Measurements from ENCODE around the gene TSHZ2.

The TSHZ2 gene

GRCh38 chr20:53044296-53044695, 72.1 kb downstream of the TSHZ2 start:
- no peaks in the 10 kb centered on the region for H4K20me1 ChIP-seq (ENCODE audit: insufficient read depth, low read length)
- no peak overlapping the region for H2AFZ ChIP-seq (ENCODE audit: low read depth, low read length)
- H3K4me3 ChIP-seq (ENCODE audit: low read length) = no peak overlapping the region
- no peak overlapping the region for H3K4me2 ChIP-seq (ENCODE audit: low read length)
- H3K9me3 ChIP-seq (ENCODE audit: insufficient read depth, low read length) = no peaks in the 10 kb centered on the region
- H3K27me3 ChIP-seq (ENCODE audit: low read depth, low read length) = no peaks in the 10 kb centered on the region
- H3K36me3 ChIP-seq (replicated peaks; ENCODE audit: low read depth, low read length) = no peaks in the 10 kb centered on the region
- no peak overlapping the region for H3K27ac ChIP-seq (ENCODE audit: low read length)
- H3K9ac ChIP-seq (ENCODE audit: low read length) = no peak overlapping the region
- H3K4me1 ChIP-seq (ENCODE audit: low read length) = peaks cover 15% of the 10 kb centered on the region
- H3K79me2 ChIP-seq (ENCODE audit: low read length) = no peaks in the 10 kb centered on the region
- TF ChIP-seq EZH2phosphoT487 (IDR thresholded peaks at IDR 0.05; ENCODE audit: low read depth) (no peak), CTCF (IDR thresholded peaks at IDR 0.05; ENCODE audit: low read depth, low read length) (no peak)

GRCh38 chr20:53045941-53046340, 73.8 kb downstream of the TSHZ2 start:
- TF ChIP-seq CTCF (IDR thresholded peaks at IDR 0.05; ENCODE audit: low read depth, low read length) = no peak
- no peak for TF ChIP-seq EZH2phosphoT487 (IDR thresholded peaks at IDR 0.05; ENCODE audit: low read depth)
- H3K4me1 ChIP-seq (ENCODE audit: low read length) = peaks cover 5% of the 10 kb centered on the region
- H3K4me3 ChIP-seq (ENCODE audit: low read length) = no peak overlapping the region
- H3K79me2 ChIP-seq (ENCODE audit: low read length) = no peaks in the 10 kb centered on the region
- no peak overlapping the region for H3K27ac ChIP-seq (ENCODE audit: low read length)
- H3K9ac ChIP-seq (ENCODE audit: low read length) = no peak overlapping the region
- no peaks in the 10 kb centered on the region for H3K36me3 ChIP-seq (replicated peaks; ENCODE audit: low read depth, low read length)
- no peak overlapping the region for H3K4me2 ChIP-seq (ENCODE audit: low read length)
- no peaks in the 10 kb centered on the region for H4K20me1 ChIP-seq (ENCODE audit: insufficient read depth, low read length)
- no peak overlapping the region for H2AFZ ChIP-seq (ENCODE audit: low read depth, low read length)
- no peaks in the 10 kb centered on the region for H3K27me3 ChIP-seq (ENCODE audit: low read depth, low read length)
- no peaks in the 10 kb centered on the region for H3K9me3 ChIP-seq (ENCODE audit: insufficient read depth, low read length)

GRCh38 chr20:53047203-53047602, 75.0 kb downstream of the TSHZ2 start:
- no peak for TF ChIP-seq EZH2phosphoT487 (IDR thresholded peaks at IDR 0.05; ENCODE audit: low read depth)
- TF ChIP-seq CTCF (IDR thresholded peaks at IDR 0.05; ENCODE audit: low read depth, low read length) = no peak
- no peaks in the 10 kb centered on the region for H3K4me1 ChIP-seq (ENCODE audit: low read length)

GRCh38 chr20:53048387-53048786, 76.2 kb downstream of the TSHZ2 start:
- Histone ChIP-seq H3K9me3 (ENCODE audit: insufficient read depth, low read length) (no peaks in the 10 kb centered on the region), H2AFZ (ENCODE audit: low read depth, low read length) (no peak overlapping the region), H3K9ac (ENCODE audit: low read length) (no peak overlapping the region), H3K4me1 (ENCODE audit: low read length) (no peaks in the 10 kb centered on the region), H3K4me3 (ENCODE audit: low read length) (no peak overlapping the region), H3K79me2 (ENCODE audit: low read length) (no peaks in the 10 kb centered on the region), H3K27me3 (ENCODE audit: low read depth, low read length) (no peaks in the 10 kb centered on the region), H3K36me3 (replicated peaks; ENCODE audit: low read depth, low read length) (no peaks in the 10 kb centered on the region), H3K4me2 (ENCODE audit: low read length) (no peak overlapping the region), H4K20me1 (ENCODE audit: insufficient read depth, low read length) (no peaks in the 10 kb centered on the region), H3K27ac (ENCODE audit: low read length) (no peak overlapping the region)
- TF ChIP-seq EZH2phosphoT487 (IDR thresholded peaks at IDR 0.05; ENCODE audit: low read depth) (no peak), CTCF (IDR thresholded peaks at IDR 0.05; ENCODE audit: low read depth, low read length) (no peak)

More at GRCh38 chr20:53047203-53047602, 75.0 kb downstream of the TSHZ2 start:
- Histone ChIP-seq H4K20me1 (ENCODE audit: insufficient read depth, low read length) (no peaks in the 10 kb centered on the region), H3K27ac (ENCODE audit: low read length) (no peak overlapping the region), H3K9ac (ENCODE audit: low read length) (no peak overlapping the region), H3K4me2 (ENCODE audit: low read length) (no peak overlapping the region), H3K27me3 (ENCODE audit: low read depth, low read length) (no peaks in the 10 kb centered on the region), H3K79me2 (ENCODE audit: low read length) (no peaks in the 10 kb centered on the region), H3K4me3 (ENCODE audit: low read length) (no peak overlapping the region), H3K9me3 (ENCODE audit: insufficient read depth, low read length) (no peaks in the 10 kb centered on the region), H2AFZ (ENCODE audit: low read depth, low read length) (no peak overlapping the region), H3K36me3 (replicated peaks; ENCODE audit: low read depth, low read length) (no peaks in the 10 kb centered on the region)
